Stimulated activated CD8-positive, alpha-beta memory T cell treated with anti-CD3 and anti-CD28 coated beads, Interleukin-12 subunit alpha, Interleukin-12 subunit beta, amount 100 ng/mL, for 4 hours (primary cell): ENCODE data around the gene HLA-DPA1.

Experiments used
- DNase-seq: peaks from one replicate; pipeline ENCODE4 v3.0.0-alpha.2; 2020; ENCODE audit warnings: low read depth

HLA-DPA1 gene

DNA sequence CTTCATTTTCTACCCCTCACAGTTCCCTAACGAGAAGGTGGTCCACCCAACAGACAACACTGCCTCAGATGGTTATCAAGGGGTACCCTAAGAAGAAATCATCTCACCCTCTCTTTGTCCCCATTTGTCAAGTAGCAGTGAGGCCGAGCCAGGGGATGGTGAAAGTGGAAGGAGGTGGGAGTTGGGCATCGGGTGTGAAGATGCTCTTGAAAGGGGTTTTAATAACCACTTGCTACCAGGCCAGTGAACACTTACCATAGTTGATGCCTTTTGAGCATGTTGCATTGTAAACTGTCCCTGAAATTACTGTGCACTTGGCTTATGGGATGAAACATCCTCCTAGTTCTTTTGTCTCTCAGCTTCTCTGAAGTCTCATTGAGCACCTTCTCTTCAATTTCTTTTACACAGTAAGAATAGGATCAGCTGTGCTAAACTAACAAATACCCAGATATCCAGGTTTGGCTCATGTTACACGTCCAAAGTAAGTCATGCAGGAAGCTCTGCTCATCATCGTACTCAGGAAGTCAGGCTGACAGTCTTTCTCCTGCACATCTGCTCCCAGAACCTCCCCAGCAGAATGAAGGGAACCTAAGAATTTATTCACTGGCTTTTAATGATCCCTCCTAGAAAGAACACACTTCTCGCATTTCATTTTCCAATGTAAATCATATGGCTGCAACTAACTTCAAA lies 15.6 kb upstream of the HLA-DPA1 start:
- DNase-seq: no peak

DNA sequence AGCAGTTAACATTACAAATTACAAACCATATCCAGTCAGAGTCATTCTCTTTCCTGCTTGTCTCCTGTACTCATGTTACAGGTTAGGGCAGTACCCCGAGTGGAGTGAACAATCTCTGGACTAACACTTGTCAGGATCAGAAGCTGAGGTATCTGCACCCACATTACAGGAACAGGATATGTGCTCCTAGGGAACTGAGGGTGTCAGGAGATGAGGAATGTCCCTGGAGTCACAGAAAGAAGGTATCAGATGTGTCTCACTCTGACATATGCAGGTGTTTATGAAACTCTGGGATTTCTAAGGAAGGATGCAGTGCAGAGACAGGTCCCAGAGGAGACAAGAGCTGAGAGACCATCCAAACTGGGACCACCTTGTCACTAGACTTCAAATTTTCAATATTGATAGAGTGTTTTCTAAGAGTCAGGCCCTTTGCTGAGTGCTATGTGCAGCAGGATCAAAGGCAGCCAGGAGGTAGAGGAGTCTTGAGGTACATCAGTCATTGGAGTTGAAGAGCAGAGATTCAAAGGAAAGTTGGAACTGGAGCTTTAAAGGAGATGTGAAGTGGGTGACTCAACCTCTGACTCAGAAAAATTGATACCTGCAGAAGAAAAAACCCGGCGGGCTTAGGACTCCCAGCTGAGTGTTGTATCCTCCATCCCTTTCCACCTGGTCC lies 14.9 kb upstream of the HLA-DPA1 start:
- DNase-seq: no peak

GRCh38 chr6:33085627-33086026 lies 12.2 kb upstream of the HLA-DPA1 start:
- no peak for DNase-seq

GRCh38 chr6:33082702-33083101 lies 9.3 kb upstream of the HLA-DPA1 start:
- DNase-seq: no peak

GRCh38 chr6:33081098-33081824 lies 7.8 kb upstream of the HLA-DPA1 start:
- DNase-seq: no peak

GRCh38 chr6:33080127-33081089 lies 7.0 kb upstream of the HLA-DPA1 start:
- DNase-seq: no peak

GRCh38 chr6:33079580-33079979 lies 6.1 kb upstream of the HLA-DPA1 start:
- DNase-seq: no peak

DNA sequence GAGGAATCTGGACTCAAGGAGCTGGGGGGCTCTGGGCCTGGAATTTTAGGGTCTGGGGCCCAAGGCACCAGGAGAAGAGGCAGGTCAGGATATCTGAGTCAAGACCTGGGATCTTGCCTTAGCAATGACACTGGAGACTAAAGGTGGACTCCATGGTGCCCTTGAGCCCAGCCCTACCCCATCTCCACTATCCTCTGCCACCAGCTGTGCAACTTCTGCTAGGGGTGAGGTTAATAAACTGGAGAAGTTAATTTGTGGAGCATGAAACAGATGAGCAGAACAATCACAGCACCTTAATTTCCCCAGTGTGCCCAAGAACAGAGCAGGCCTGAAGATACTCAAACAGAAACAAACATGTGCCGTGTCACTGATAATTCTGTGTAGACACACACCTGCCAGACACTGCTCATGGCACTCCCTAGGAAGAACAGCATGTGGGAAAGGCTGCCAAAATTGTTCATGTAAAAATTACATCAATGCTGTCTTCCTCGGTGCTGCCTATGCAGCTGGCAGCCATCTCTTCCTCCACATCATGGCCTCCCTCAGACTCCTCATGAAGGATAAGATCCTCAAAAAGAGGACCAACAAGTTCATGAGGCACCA lies 5.6 kb upstream of the HLA-DPA1 start:
- no peak for DNase-seq

GRCh38 chr6:33078442-33078841 lies 5.0 kb upstream of the HLA-DPA1 start:
- DNase-seq: no peak

GRCh38 chr6:33077908-33078307 lies 4.5 kb upstream of the HLA-DPA1 start:
- DNase-seq: no peak

- DNase-seq: no peak
Observed at GRCh38 chr6:33076406-33076934, 3.0 kb upstream of the HLA-DPA1 start.

DNA sequence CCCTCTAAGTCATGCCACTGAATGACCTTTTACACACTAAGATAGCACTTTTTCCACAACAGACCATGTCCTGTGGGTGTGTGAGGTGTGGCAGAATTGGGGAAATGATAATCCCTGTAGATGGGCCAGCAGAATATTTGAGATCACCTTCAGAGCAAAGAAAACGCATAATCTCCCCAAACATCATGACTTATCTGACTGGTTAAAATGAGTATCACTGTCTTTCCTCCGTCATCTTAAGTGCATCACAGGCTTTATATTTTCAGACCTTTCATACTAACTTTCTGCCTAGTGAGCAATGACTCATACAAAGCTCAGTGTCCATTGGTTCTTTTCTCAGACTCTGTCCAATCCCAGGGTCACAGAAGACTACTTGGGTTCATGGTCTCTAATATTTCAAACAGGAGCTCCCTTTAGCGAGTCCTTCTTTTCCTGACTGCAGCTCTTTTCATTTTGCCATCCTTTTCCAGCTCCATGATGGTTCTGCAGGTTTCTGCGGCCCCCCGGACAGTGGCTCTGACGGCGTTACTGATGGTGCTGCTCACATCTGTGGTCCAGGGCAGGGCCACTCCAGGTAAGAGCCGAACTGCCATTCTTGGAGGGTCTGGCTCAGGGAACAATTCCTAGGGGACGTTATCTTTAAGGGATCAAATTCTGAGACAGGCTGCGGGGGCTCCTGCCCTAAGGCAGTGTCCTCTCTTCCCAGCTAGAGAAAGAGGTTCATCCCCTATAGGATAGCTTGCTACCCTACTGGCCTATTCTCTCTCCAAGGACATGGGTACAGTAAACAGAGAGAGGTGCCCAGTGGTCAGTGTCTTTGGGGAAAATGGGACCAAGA lies 2.3 kb upstream of the HLA-DPA1 start, which contains the start of gene HLA-DPB1:
Gene HLA-DPB1, plus strand, starts transcription at position 423 of the 838 bp plus-strand sequence. Its CDS starts 52 bp downstream, at position 475.
- DNase-seq: no peak

DNA sequence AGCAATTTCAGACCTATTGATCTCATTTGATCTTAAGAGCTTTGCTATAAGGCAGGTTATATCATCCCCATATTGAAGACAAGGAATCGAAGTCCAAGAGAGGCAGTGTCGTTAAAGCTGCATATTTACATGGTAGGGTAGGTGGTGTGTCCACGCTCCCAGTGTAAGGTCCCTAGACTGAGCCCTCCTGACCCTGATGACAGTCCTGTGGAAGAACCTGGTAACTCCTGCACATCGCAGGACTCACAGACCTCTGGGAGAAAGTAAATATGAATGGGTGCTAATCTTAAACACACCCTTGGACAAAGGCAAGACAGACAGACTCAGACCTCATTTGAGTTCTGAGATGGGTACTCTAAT lies 1.7 kb upstream of the HLA-DPA1 start:
- no peak for DNase-seq

- no peak for DNase-seq
Observed at GRCh38 chr6:33072508-33073100, 845 bp downstream of the HLA-DPA1 start.

- no peak for DNase-seq
Observed at GRCh38 chr6:33071569-33071968, 1.9 kb downstream of the HLA-DPA1 start.

DNA sequence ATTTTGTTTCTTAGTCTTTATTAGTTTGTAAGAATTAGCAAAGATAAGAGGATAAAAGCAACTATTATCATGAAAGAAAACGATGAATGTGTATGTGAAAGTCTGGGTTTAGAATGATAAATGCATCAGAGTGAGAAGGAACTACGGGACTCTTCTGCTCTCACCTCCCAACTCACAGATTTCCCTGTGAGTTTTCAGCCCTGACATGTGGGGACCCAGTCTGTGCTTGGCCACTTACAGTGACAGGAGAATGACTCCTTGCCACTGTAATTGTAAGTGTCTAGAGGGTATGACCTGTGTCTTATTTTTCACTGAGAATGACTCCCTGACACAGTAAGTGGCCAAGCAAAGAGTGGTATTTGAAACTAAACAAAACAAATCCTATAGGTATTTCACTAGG lies 2.5 kb downstream of the HLA-DPA1 start:
- no peak for DNase-seq

GRCh38 chr6:33069021-33069738 lies 4.3 kb downstream of the HLA-DPA1 start:
- no peak for DNase-seq

GRCh38 chr6:33066917-33067521 lies 6.4 kb downstream of the HLA-DPA1 start:
- DNase-seq: no peak

GRCh38 chr6:33065312-33065711 lies 8.1 kb downstream of the HLA-DPA1 start:
- DNase-seq: no peak
